C4-2B (cell line): ENCODE measurements around the gene GALNT17.

Source experiments
- ZFX ChIP-seq: fragments of 450-650 bp; IDR thresholded peaks from 2 replicates; pipeline ENCODE4 v1.6.1; 2017
- TF ChIP-seq, protein P1 (sequence below): fragments of 450-650 bp; conservative IDR thresholded peaks from 2 replicates; pipeline ENCODE4 v1.5.1; 2017; ENCODE audit warnings: mild to moderate bottlenecking

DNA sequence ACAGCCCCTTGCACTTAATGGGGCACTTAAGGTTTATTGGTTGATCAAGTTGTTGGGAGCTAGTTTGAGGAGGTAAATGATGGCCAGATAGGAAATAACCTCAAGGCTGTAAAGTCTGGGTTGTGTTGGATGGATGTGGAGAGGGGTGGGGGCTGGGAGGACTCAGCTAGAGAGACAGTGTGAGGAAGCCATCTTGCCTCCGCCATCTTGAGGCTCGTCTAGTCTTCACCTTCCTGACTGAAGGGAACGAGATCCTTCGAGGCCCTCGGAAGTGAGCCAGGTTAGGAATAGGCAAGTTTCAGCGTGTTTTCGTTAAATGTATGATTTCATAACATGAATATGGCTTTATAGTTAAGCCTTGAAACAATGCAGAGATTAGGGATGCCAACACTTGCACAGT is 5.5 kb downstream of the GALNT17 start:
- TF ChIP-seq, protein P1, sequence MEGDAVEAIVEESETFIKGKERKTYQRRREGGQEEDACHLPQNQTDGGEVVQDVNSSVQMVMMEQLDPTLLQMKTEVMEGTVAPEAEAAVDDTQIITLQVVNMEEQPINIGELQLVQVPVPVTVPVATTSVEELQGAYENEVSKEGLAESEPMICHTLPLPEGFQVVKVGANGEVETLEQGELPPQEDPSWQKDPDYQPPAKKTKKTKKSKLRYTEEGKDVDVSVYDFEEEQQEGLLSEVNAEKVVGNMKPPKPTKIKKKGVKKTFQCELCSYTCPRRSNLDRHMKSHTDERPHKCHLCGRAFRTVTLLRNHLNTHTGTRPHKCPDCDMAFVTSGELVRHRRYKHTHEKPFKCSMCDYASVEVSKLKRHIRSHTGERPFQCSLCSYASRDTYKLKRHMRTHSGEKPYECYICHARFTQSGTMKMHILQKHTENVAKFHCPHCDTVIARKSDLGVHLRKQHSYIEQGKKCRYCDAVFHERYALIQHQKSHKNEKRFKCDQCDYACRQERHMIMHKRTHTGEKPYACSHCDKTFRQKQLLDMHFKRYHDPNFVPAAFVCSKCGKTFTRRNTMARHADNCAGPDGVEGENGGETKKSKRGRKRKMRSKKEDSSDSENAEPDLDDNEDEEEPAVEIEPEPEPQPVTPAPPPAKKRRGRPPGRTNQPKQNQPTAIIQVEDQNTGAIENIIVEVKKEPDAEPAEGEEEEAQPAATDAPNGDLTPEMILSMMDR, result no peak
- TF ChIP-seq ZFX, result no peak
